Adrenal gland (tissue), 5 donors: ENCODE data around the gene MOB2.

Experiments
- CTCF ChIP-seq, 6 experiments: fragments of 450-650 bp in 4 of 6; fragments of 200-600 bp in 2 of 6; sonication (generic) in 1 of 6; IDR thresholded peaks; 1 replicate in 5 of 6; 2 replicates in 1 of 6; pipeline versions ENCODE4 v1.5.1 to v1.8.0; 2016 to 2021; ENCODE audit warnings: antibody characterized with exemption in 6 of 6, mild to moderate bottlenecking in 2 of 6, moderate library complexity in 1 of 6
- POLR2A ChIP-seq, 2 donors: fragments of 450-650 bp; IDR thresholded peaks; one replicate each; pipeline ENCODE4 v1.6.1; 2017; ENCODE audit warnings: antibody characterized with exemption in 2 of 2, mild to moderate bottlenecking in 2 of 2, moderate library complexity in 1 of 2
- donor health status: DM: no; HTN: no; CAD: no.

GRCh38 chr11:1450949-1451710, 35.4 kb downstream of the MOB2 start:
- TF ChIP-seq CTCF (IDR thresholded peaks at IDR 0.05) (no peak), POLR2A (IDR thresholded peaks at IDR 0.05) (no peak)
